Measurements from ENCODE around the gene CLCN6. TPM values are rescaled to one million over a fixed set of nuclear protein-coding genes. Genes with fewer than 3 reads are reported as not detected.

The CLCN6 gene
- total and polyA plus RNA-seq, 2 of the 8 experiments (the other 6 are each of a cell fraction or from before 2014, with no cell fraction given): 15.7 to 26.0 TPM

DNA sequence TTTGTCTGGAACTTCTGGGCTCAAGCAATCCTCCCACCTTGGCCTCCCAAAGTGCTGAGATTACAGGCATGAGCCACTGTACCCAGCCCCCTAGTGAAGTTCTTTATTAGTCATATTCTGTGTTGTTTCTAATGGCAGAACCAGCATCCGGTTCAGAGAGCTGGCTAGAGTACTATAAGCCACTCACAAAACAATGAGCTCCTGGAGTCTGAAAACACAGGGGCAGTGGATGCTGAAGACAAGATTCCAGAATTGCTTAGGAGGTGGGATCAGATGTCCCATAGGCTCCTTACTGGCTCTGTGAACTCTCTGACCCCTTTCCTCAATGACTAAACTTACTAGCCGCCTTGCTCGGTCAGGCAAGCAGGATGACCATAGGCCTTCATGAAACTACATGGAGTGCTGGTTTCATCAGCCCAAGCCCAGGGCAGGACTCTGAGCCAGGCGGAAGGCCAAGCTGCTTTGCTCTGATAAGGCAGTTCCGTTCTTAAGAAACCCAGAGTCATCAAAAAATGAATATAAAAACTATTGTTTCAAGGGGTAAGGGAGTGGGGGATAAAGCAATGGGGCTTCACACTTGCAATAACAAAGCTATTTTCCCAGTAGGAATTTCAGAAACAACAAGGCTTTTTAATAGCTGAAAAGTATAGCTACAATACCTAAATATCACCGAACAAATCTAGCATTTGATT, 8.3 kb upstream of the CLCN6 start (continued):
- no peak for TF ChIP-seq BACH1 (IDR thresholded peaks at IDR 0.05; ENCODE audit: low read length)
- TF ChIP-seq ATF2 (IDR thresholded peaks at IDR 0.05; ENCODE audit: low read length): no peak
- TF ChIP-seq RNF2 (IDR thresholded peaks at IDR 0.05; ENCODE audit: borderline replicate concordance, low read depth, low read length, missing control alignments, poor library complexity, severe bottlenecking): no peak
